ENCODE data around the gene MAPK8.

- TF ChIP-seq POLR2A (IDR thresholded peaks at IDR 0.05) (no peak), CTCF (IDR thresholded peaks at IDR 0.05) (no peak), EP300 (IDR thresholded peaks at IDR 0.05; ENCODE audit: low read depth) (no peak)
These were observed 15.3 kb upstream of the MAPK8 start for GRCh38 chr10:48291190-48291589.

Data from transverse colon (tissue), 3 donors.